K562 (cell line): ENCODE results near the gene ROBO3. TPM values are rescaled to one million over a fixed set of nuclear protein-coding genes. Genes with fewer than 3 reads are reported as not detected.

Experiments
- ATAC-seq: fragments of 200-7000 bp; cut with Tn5 transposase; 3 replicates; pipeline ENCODE4 v1.9.1; 2020; ENCODE audit warnings: moderate library complexity
- BruUV-seq: library from RNA; stranded (reverse); fragments of 400-500 nt; replicated peaks from 2 replicates; lab custom pipeline; 2021; lab: Mats Ljungman, UMichigan
- CTCF ChIA-PET: fragments of 300-600 bp; formaldehyde crosslinking; extraction: SDS; loops from one replicate; lab custom pipeline; 2021; ENCODE audit warnings: low intra/inter-chr PET ratio; lab: Yijun Ruan, JAX
- POLR2A ChIA-PET: fragments of 300-600, 350-650 bp; sonication (Branson Sonifier 250); formaldehyde crosslinking; extraction: SDS; loops from one replicate; lab custom pipeline; 2021; ENCODE audit warnings: antibody characterized with exemption, inconsistent platforms; lab: Yijun Ruan, JAX
- DNase-seq, 4 experiments: peaks; one replicate each; pipeline versions ENCODE4 v3.0.0 to v3.0.0-alpha.2; 2011 to 2018; ENCODE audit warnings: low spot score in 3 of 4, mixed read lengths in 3 of 4; ENCODE audit errors: extremely low read depth in 1 of 4
- FAIRE-seq: peaks from 2 replicates; lab custom pipeline; 2011; peaks lifted over from hg19 to GRCh38; lab: Jason Lieb, UNC
- H2AFZ ChIP-seq: 2 replicates; pipeline ENCODE4 v1.6.0; 2011; ENCODE audit warnings: low read depth, low read length, control low read depth, inconsistent platforms
- H3K27ac ChIP-seq: fragments of 200-600 bp; 3 replicates; pipeline ENCODE4 v1.8.0; 2011; ENCODE audit warnings: low read depth, mild to moderate bottlenecking, control low read depth, inconsistent platforms, low read length, moderate library complexity, mixed read lengths; ENCODE audit errors: extremely low read depth
- H3K27me3 ChIP-seq, 2 experiments: fragments of 300-600 bp in 1 of 2; 2 replicates in 1 of 2; 3 replicates in 1 of 2; pipeline versions ENCODE4 v1.6.0 to v1.8.0; 2011; ENCODE audit warnings: inconsistent platforms in 2 of 2, low read length in 2 of 2, mild to moderate bottlenecking in 1 of 2, mixed read lengths in 1 of 2, moderate library complexity in 1 of 2; ENCODE audit not compliant: control insufficient read depth in 2 of 2, insufficient read depth in 2 of 2
- H3K36me3 ChIP-seq: fragments of 300-600 bp; 3 replicates; pipeline ENCODE4 v1.8.0; 2011; ENCODE audit warnings: mild to moderate bottlenecking, low read length, inconsistent platforms; ENCODE audit not compliant: control insufficient read depth, insufficient read depth
- H3K4me1 ChIP-seq, 2 experiments: fragments of 200-600 bp in 1 of 2; replicated peaks in 1 of 2; 2 replicates in 1 of 2; 3 replicates in 1 of 2; pipeline versions ENCODE4 v1.5.1 to v1.8.0; 2011; ENCODE audit warnings: inconsistent platforms in 2 of 2, low read length in 2 of 2, mild to moderate bottlenecking in 1 of 2, mixed read lengths in 1 of 2, moderate library complexity in 1 of 2; ENCODE audit not compliant: control insufficient read depth in 2 of 2, insufficient read depth in 2 of 2
- H3K4me2 ChIP-seq: 2 replicates; pipeline ENCODE4 v1.6.1; 2011; ENCODE audit warnings: low read length, control low read depth, inconsistent platforms, mixed read lengths; ENCODE audit not compliant: insufficient read depth
- H3K4me3 ChIP-seq: fragments of 200-600 bp; sonication (generic), shearing (Covaris generic); 2 replicates; pipeline ENCODE4 v1.5.1; 2016; ENCODE audit warnings: control low read depth, inconsistent platforms
- H3K79me2 ChIP-seq: fragments of 200-600 bp; 3 replicates; pipeline ENCODE4 v1.8.0; 2011; ENCODE audit warnings: low read length, inconsistent platforms; ENCODE audit not compliant: control insufficient read depth, insufficient read depth
- H3K9ac ChIP-seq, 2 experiments: 2 replicates each; pipeline versions ENCODE4 v1.6.0 to v1.6.1; 2011; ENCODE audit warnings: low read depth in 2 of 2, low read length in 2 of 2, control low read depth in 1 of 2, inconsistent platforms in 1 of 2, mild to moderate bottlenecking in 1 of 2, mixed read lengths in 1 of 2; ENCODE audit not compliant: insufficient read depth in 1 of 2
- H3K9me1 ChIP-seq: one replicate; pipeline ENCODE4 v1.6.0; 2011; ENCODE audit warnings: inconsistent platforms, mild to moderate bottlenecking, low read length, moderate library complexity; ENCODE audit not compliant: control insufficient read depth, insufficient read depth
- H3K9me3 ChIP-seq: replicated peaks from 2 replicates; pipeline ENCODE4 v1.5.1; 2011; ENCODE audit warnings: low read depth, low read length, inconsistent platforms; ENCODE audit not compliant: control insufficient read depth, insufficient read depth
- H4K20me1 ChIP-seq: replicated peaks from 2 replicates; pipeline ENCODE4 v1.6.1; 2011; ENCODE audit warnings: low read length, inconsistent platforms, mixed read lengths; ENCODE audit not compliant: control insufficient read depth, insufficient read depth
- BCL6 ChIP-seq: fragments of 250-450 bp; sonication (Bioruptor Pico); IDR thresholded peaks from 2 replicates; pipeline ENCODE4 v1.4.0; 2020
- HNRNPUL1 ChIP-seq: fragments of 200-400 bp; formaldehyde crosslinking; IDR thresholded peaks from 2 replicates; pipeline ENCODE4 v1.6.1; 2017; ENCODE audit warnings: low read length
- NFIC ChIP-seq: fragments of 450-650 bp; IDR thresholded peaks from 2 replicates; pipeline ENCODE4 v1.6.1; 2017; ENCODE audit warnings: mild to moderate bottlenecking, inconsistent platforms
- NFIX ChIP-seq: fragments of 250-450 bp; sonication (Bioruptor Pico); IDR thresholded peaks from 2 replicates; pipeline ENCODE4 v1.4.0; 2020; ENCODE audit warnings: low read depth, mild to moderate bottlenecking, moderate library complexity
- PCBP1 ChIP-seq: fragments of 200-400 bp; formaldehyde crosslinking; IDR thresholded peaks from 2 replicates; pipeline ENCODE4 v1.6.1; 2018; ENCODE audit warnings: mild to moderate bottlenecking, low read depth, low read length; ENCODE audit not compliant: poor library complexity, severe bottlenecking
- PHTF2 ChIP-seq: fragments of 250-450 bp; sonication (Bioruptor Pico); IDR thresholded peaks from 2 replicates; pipeline ENCODE4 v1.5.0; 2021; ENCODE audit warnings: mild to moderate bottlenecking
- RAD51 ChIP-seq: fragments of 450-650 bp; IDR thresholded peaks from 2 replicates; pipeline ENCODE4 v1.7.1; 2016; ENCODE audit warnings: low read depth, mild to moderate bottlenecking, borderline replicate concordance
- RBM15 ChIP-seq: fragments of 200-400 bp; formaldehyde crosslinking; IDR thresholded peaks from 2 replicates; pipeline ENCODE4 v1.6.1; 2018; ENCODE audit warnings: mild to moderate bottlenecking, low read length, moderate library complexity; ENCODE audit not compliant: insufficient read depth
- TFE3 ChIP-seq: fragments of 450-650 bp; formaldehyde crosslinking; IDR thresholded peaks from 2 replicates; pipeline ENCODE4 v1.4.0; 2020; ENCODE audit warnings: mild to moderate bottlenecking, mixed read lengths
- USF1 ChIP-seq: sonication (generic); formaldehyde crosslinking; IDR thresholded peaks from 2 replicates; pipeline ENCODE4 v1.9.0; 2022; ENCODE audit warnings: mild to moderate bottlenecking, missing genetic modification reagents
- USF2 ChIP-seq: sonication (generic); formaldehyde crosslinking; IDR thresholded peaks from 2 replicates; pipeline ENCODE4 v1.5.0; 2020; ENCODE audit warnings: missing genetic modification reagents
- WGBS: fragments of 100-300 bp; shearing (Covaris generic); methylation state at CpG from one replicate; pipeline ENCODE4 v1.1.6; 2016; ENCODE audit warnings: low coverage, mixed read lengths; ENCODE audit not compliant: insufficient coverage; ENCODE audit errors: missing lambda C conversion rate; 5-methylcytosine and 5-hydroxymethylcytosine counted together
- in situ Hi-C: fragments of 300-500 bp; cut with MboI; formaldehyde crosslinking; loops from 4 replicates; pipeline ENCODE4 v1.15.0; 2018; ENCODE audit warnings: inconsistent platforms, mixed read lengths
- intact Hi-C: fragments of 100-400 bp; cut with micrococcal nuclease; formaldehyde crosslinking; loops from 2 replicates; pipeline ENCODE4 v1.14.2; 2022
- polyA plus RNA-seq, 8 experiments: library from polyadenylated mRNA; depleted of rRNA in 4 of 8; stranded (reverse) in 5 of 8; unstranded in 3 of 8; fragments of >200 nt; fragmentation: Nextera tagmentation in 2 of 8; fragmentation: Illumina TruSeq in 1 of 8; extraction: Ambion mirVana in 2 of 8; extraction: Trizol in 1 of 8; gene quantifications; 2 replicates each; pipeline versions ENCODE4 v1.2.1 to v1.2.3, GENCODE V29; 2011 to 2014; ENCODE audit warnings: inconsistent platforms in 1 of 8, missing spikeins in 1 of 8
- total RNA-seq, 7 experiments: library from RNA; depleted of rRNA in 6 of 7; stranded (reverse); fragments of >200 nt in 6 of 7; fragmentation: Illumina TruSeq in 2 of 7; extraction: Trizol in 2 of 7; gene quantifications; 2 replicates each; pipeline versions ENCODE4 v1.2.1 to v1.2.3, GENCODE V29; 2011 to 2021; ENCODE audit warnings: low replicate concordance in 1 of 7

The ROBO3 gene
- total and polyA plus RNA-seq, 9 of the 15 experiments (the other 6 are each of a cell fraction or from before 2014, with no cell fraction given): 0.29 to 1.4 (median 0.97) TPM; not detected in 2

GRCh38 chr11:124861670-124862069, 3.6 kb upstream of the ROBO3 start:
- ATAC-seq (no peak), DNase-seq (no peak), FAIRE-seq (no peak)
- TF ChIP-seq RBM15 (no peak), NFIX (CRISPR knock-in tag) (peak; percentile 82), NFIC (peak; percentile 96), BCL6 (CRISPR knock-in tag) (no peak)
- no peaks in the 10 kb centered on the region for H3K9me1 ChIP-seq
- ChIA-PET CTCF (no interaction called here), POLR2A (no interaction called here)
- H3K9me3 ChIP-seq: no peaks in the 10 kb centered on the region
- no peaks in the 10 kb centered on the region; the same call in none of the 2 replicates for H4K20me1 ChIP-seq
- no TSS peak for BruUV-seq
- H3K9ac ChIP-seq: no peak overlapping the region
- peaks cover 3 to 17% of the 10 kb centered on the region in 2 experiments; a peak in 2 of 5 replicates for H3K4me1 ChIP-seq
- H2AFZ ChIP-seq: no peak overlapping the region
- no peak overlapping the region for H3K4me2 ChIP-seq
- in situ Hi-C loops (loop anchor here (25.0 kb wide), 1 partner anchor 799 kb away; no protein-coding TSS in a partner anchor), intact Hi-C loops (loop anchor here (10.0 kb wide), 1 partner anchor 797 kb away; no protein-coding TSS in a partner anchor)
- H3K79me2 ChIP-seq: no peaks in the 10 kb centered on the region
- no peaks in the 10 kb centered on the region for H3K36me3 ChIP-seq
- H3K4me3 ChIP-seq: no peak overlapping the region
- H3K27me3 ChIP-seq: peaks cover 14 to 43% of the 10 kb centered on the region in 2 experiments
- H3K27ac ChIP-seq: no peak overlapping the region
- WGBS: 0% methylated on average over 4 of the region's 4 CpGs

- H3K36me3 ChIP-seq: no peaks in the 10 kb centered on the region
- no peak overlapping the region for H3K4me2 ChIP-seq
- TF ChIP-seq TFE3 (CRISPR knock-in tag) (peak; percentile 38; the same call in 1 of the 2 replicates), PCBP1 (no peak), RAD51 (peak; percentile 57; the same call in 1 of the 2 replicates), USF2 (peak; percentile 71), HNRNPUL1 (no peak), USF1 (peak; percentile 39; the same call in 1 of the 2 replicates), PHTF2 (CRISPR knock-in tag) (no peak)
- H4K20me1 ChIP-seq: no peaks in the 10 kb centered on the region; the same call in none of the 2 replicates
- no peaks in the 10 kb centered on the region for H3K9me3 ChIP-seq
- peaks cover 22 to 55% of the 10 kb centered on the region in 2 experiments for H3K27me3 ChIP-seq
- no peak overlapping the region for H3K27ac ChIP-seq
- intact Hi-C loops (loop anchor here (10.0 kb wide), 1 partner anchor 798 kb away; no protein-coding TSS in a partner anchor), in situ Hi-C loops (loop anchor here (25.0 kb wide), 1 partner anchor 801 kb away; no protein-coding TSS in a partner anchor)
- peak; percentile 26; the same call in 1 of the 3 replicates for ATAC-seq
- POLR2A ChIA-PET: no interaction called here
- no peak overlapping the region for H2AFZ ChIP-seq
- WGBS: 6% methylated on average over 30 of the region's 31 CpGs
- no peak overlapping the region; a peak in 1 of 4 replicates for H3K9ac ChIP-seq
- BruUV-seq: no TSS peak
- peaks cover 5 to 17% of the 10 kb centered on the region in 2 experiments; a peak in 2 of 5 replicates for H3K4me1 ChIP-seq
- DNase-seq: no peak
- no peak for FAIRE-seq
- H3K4me3 ChIP-seq: no peak overlapping the region
- no peaks in the 10 kb centered on the region for H3K79me2 ChIP-seq
- peaks cover 3% of the 10 kb centered on the region for H3K9me1 ChIP-seq
- CTCF ChIA-PET: interaction anchor here (1.1 kb wide), 1 partner anchor 219 kb away, joined by 3 read pairs; no protein-coding TSS in a partner anchor
Measured at GRCh38 chr11:124863137-124863825, 2.0 kb upstream of the ROBO3 start.
